ENCODE measurements around the gene FOXK1. TPM values are rescaled to one million over a fixed set of nuclear protein-coding genes. Genes with fewer than 3 reads are reported as not detected.

The FOXK1 gene
- total RNA-seq, 2 experiments from 2014 or later = 67.8 to 68.1 TPM

GRCh38 chr7:4747746-4748145, 65.7 kb downstream of the FOXK1 start:
- no peak for TF ChIP-seq CTCF (IDR thresholded peaks at IDR 0.05)

GRCh38 chr7:4748231-4748681, 66.2 kb downstream of the FOXK1 start:
- no peaks in the 10 kb centered on the region for H3K9me3 Mint-ChIP-seq
- no peak for TF ChIP-seq CTCF (IDR thresholded peaks at IDR 0.05)

More at GRCh38 chr7:4747746-4748145, 65.7 kb downstream of the FOXK1 start:
- ATAC-seq (ENCODE audit: poor library complexity) = no peak
- Mint-ChIP-seq H3K9me3 (no peaks in the 10 kb centered on the region), H3K4me1 (ENCODE audit: low read depth) (peaks cover 61% of the 10 kb centered on the region), H3K27ac (peak overlapping the region; percentile 93), H3K36me3 (ENCODE audit: low read depth) (peaks cover 56% of the 10 kb centered on the region), H3K4me3 (peak overlapping the region; percentile 76), H3K27me3 (no peaks in the 10 kb centered on the region)
- intact Hi-C loops (cut with DNase I, micrococcal nuclease) = loop anchor here in 1 of 2 experiments (2.0 kb wide), 1 partner anchor 65 kb away; the partner anchor contains the start of gene FOXK1
- Histone ChIP-seq H3K27me3 (ENCODE audit: control insufficient read depth in 1 of 2, insufficient read depth in 2 of 2, low read length in 2 of 2) (no peaks in the 10 kb centered on the region), H3K36me3 (ENCODE audit: insufficient read depth, low read length) (peaks cover 25% of the 10 kb centered on the region), H3K4me1 (ENCODE audit: insufficient read depth, low read length) (peaks cover 72% of the 10 kb centered on the region), H3K27ac (ENCODE audit: low read depth in 1 of 2, low read length in 2 of 2) (peak overlapping the region; percentile 26 to 68), H3K9me3 (ENCODE audit: control insufficient read depth in 1 of 2, insufficient read depth in 1 of 2, low read length in 2 of 2) (no peaks in the 10 kb centered on the region), H3K4me3 (ENCODE audit: low read length) (no peak overlapping the region)
- ChIA-PET CTCF (no interaction called here), POLR2A (interaction anchor here (0.8 to 4.8 kb wide), 3 partner anchors 8 to 106 kb away, joined by 3 to 41 read pairs (median 24); partner anchors contain the start of gene AP5Z1)
- no peak for DNase-seq

GRCh38 chr7:4749363-4749762, 67.3 kb downstream of the FOXK1 start:
- H3K9me3 ChIP-seq (ENCODE audit: control insufficient read depth in 1 of 2, insufficient read depth in 1 of 2, low read length in 2 of 2) = no peaks in the 10 kb centered on the region
- ATAC-seq (ENCODE audit: poor library complexity) (no peak), DNase-seq (no peak)
- peaks cover 57% of the 10 kb centered on the region for H3K4me1 Mint-ChIP-seq (ENCODE audit: low read depth)
- peaks cover 29% of the 10 kb centered on the region for H3K36me3 ChIP-seq (ENCODE audit: insufficient read depth, low read length)
- H3K9me3 Mint-ChIP-seq = no peaks in the 10 kb centered on the region
- peaks cover 54% of the 10 kb centered on the region for H3K36me3 Mint-ChIP-seq (ENCODE audit: low read depth)
- ChIA-PET POLR2A (interaction anchor here (1.4 kb wide), 1 partner anchor 68 kb away, joined by 3 read pairs; no protein-coding TSS in a partner anchor), CTCF (no interaction called here)
- H3K4me1 ChIP-seq (ENCODE audit: insufficient read depth, low read length) = peaks cover 73% of the 10 kb centered on the region
- no peak overlapping the region for H3K4me3 ChIP-seq (ENCODE audit: low read length)
- no peaks in the 10 kb centered on the region for H3K27me3 ChIP-seq (ENCODE audit: control insufficient read depth in 1 of 2, insufficient read depth in 2 of 2, low read length in 2 of 2)
- H3K27ac Mint-ChIP-seq = peak overlapping the region; percentile 93
- no peak overlapping the region for H3K4me3 Mint-ChIP-seq
- H3K27me3 Mint-ChIP-seq = no peaks in the 10 kb centered on the region
- H3K27ac ChIP-seq (ENCODE audit: low read depth in 1 of 2, low read length in 2 of 2) = peak overlapping the region in 1 of 2 donors; percentile 26
- no peak for TF ChIP-seq CTCF (IDR thresholded peaks at IDR 0.05)
- intact Hi-C loops (cut with DNase I, micrococcal nuclease) = no loop called here

More at GRCh38 chr7:4748231-4748681, 66.2 kb downstream of the FOXK1 start:
- POLR2A ChIA-PET = interaction anchor here (0.8 to 4.8 kb wide), 4 partner anchors 9 to 106 kb away, joined by 3 to 41 read pairs (median 14); partner anchors contain the start of gene AP5Z1
- peak in 1 of 14 experiments; percentile 16 for DNase-seq
- no peaks in the 10 kb centered on the region for H3K27me3 Mint-ChIP-seq
- peaks cover 25% of the 10 kb centered on the region for H3K36me3 ChIP-seq (ENCODE audit: insufficient read depth, low read length)
- peak overlapping the region; percentile 76 for H3K4me3 Mint-ChIP-seq
- peaks cover 56% of the 10 kb centered on the region for H3K36me3 Mint-ChIP-seq (ENCODE audit: low read depth)
- peak overlapping the region; percentile 26 to 68 for H3K27ac ChIP-seq (ENCODE audit: low read depth in 1 of 2, low read length in 2 of 2)
- peaks cover 73% of the 10 kb centered on the region for H3K4me1 ChIP-seq (ENCODE audit: insufficient read depth, low read length)
- intact Hi-C loops (cut with DNase I, micrococcal nuclease) = no loop called here
- CTCF ChIA-PET = no interaction called here
- peaks cover 61% of the 10 kb centered on the region for H3K4me1 Mint-ChIP-seq (ENCODE audit: low read depth)
- no peak overlapping the region for H3K4me3 ChIP-seq (ENCODE audit: low read length)
- H3K27ac Mint-ChIP-seq = peak overlapping the region; percentile 93
- H3K27me3 ChIP-seq (ENCODE audit: control insufficient read depth in 1 of 2, insufficient read depth in 2 of 2, low read length in 2 of 2) = no peaks in the 10 kb centered on the region
- ATAC-seq (ENCODE audit: poor library complexity) = no peak
- no peaks in the 10 kb centered on the region for H3K9me3 ChIP-seq (ENCODE audit: control insufficient read depth in 1 of 2, insufficient read depth in 1 of 2, low read length in 2 of 2)

All from CD4-positive, alpha-beta T cell (primary cell).